ENCODE measurements around the gene SFTA2. TPM values are rescaled to one million over a fixed set of nuclear protein-coding genes. Genes with fewer than 3 reads are reported as not detected.
"Not testable (repeated sequence)": the region's sequence is repeated elsewhere in the genome, so short reads cannot be mapped to it uniquely, and the experiment has no call there.

SFTA2 gene
- total and polyA plus RNA-seq, 2 experiments from 2014 or later, result 8.8 TPM; not detected in 1

DNA sequence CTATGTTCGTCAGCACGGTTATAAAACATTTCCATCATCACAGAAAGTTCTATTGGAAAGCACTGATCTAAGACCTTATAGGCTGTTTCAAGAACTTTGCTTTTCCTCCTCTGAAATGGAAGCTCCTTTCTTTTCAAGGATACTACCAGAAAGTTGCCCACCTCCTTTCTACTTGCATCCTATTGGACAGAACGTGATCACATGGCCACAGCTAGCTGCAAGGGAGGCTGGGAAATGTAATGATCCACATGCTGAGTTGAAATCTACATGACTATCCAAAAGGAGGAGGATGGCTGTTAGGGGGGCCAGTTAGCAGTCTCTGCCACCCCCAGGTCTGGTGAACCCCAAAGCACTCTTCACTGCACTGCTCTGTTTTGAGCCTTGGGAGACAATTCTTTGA is 3.3 kb downstream of the SFTA2 start:
- WGBS (ENCODE audit: low lambda C conversion rate, missing lambda C conversion rate), result 100% methylated on average over 3 of the region's 3 CpGs
- TF ChIP-seq EZH2 (IDR thresholded peaks at IDR 0.05; ENCODE audit: borderline replicate concordance), result no peak
- TF ChIP-seq EZH2phosphoT487 (IDR thresholded peaks at IDR 0.05; ENCODE audit: low read depth, severe bottlenecking, unreplicated experiment), result no peak
- TF ChIP-seq, protein P1, sequence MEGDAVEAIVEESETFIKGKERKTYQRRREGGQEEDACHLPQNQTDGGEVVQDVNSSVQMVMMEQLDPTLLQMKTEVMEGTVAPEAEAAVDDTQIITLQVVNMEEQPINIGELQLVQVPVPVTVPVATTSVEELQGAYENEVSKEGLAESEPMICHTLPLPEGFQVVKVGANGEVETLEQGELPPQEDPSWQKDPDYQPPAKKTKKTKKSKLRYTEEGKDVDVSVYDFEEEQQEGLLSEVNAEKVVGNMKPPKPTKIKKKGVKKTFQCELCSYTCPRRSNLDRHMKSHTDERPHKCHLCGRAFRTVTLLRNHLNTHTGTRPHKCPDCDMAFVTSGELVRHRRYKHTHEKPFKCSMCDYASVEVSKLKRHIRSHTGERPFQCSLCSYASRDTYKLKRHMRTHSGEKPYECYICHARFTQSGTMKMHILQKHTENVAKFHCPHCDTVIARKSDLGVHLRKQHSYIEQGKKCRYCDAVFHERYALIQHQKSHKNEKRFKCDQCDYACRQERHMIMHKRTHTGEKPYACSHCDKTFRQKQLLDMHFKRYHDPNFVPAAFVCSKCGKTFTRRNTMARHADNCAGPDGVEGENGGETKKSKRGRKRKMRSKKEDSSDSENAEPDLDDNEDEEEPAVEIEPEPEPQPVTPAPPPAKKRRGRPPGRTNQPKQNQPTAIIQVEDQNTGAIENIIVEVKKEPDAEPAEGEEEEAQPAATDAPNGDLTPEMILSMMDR (IDR thresholded peaks at IDR 0.05; ENCODE audit: poor library complexity), result no peak

DNA sequence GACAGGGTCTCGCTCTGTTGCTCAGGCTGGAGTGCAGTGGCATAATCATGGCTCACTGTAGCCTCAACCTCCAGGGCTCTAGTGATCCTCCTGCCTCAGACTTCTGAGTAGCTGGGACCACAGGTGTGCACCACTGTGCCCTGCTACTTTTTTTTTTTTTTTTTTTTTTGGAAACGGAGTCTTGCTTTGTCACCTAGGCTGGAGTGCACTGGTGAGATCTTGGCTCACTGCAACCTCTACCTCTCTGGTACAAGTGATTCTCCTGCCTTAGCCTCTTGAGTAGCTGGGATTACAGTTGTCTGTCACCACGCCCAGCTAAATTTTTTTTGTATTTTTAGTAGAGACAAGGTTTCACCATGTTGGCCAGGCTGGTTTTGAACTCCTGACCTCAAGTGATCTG is 4.9 kb downstream of the SFTA2 start:
- H3K79me2 ChIP-seq; H4K20me1 ChIP-seq (ENCODE audit: insufficient read depth, poor library complexity, severe bottlenecking); H3K4me2 ChIP-seq; H3K9me3 ChIP-seq (ENCODE audit: low read depth); H2AFZ ChIP-seq; H3K9me2 ChIP-seq (replicated peaks; ENCODE audit: insufficient read depth); DNase-seq (ENCODE audit: low spot score); H3K4me3 ChIP-seq; H3K36me3 ChIP-seq (replicated peaks; ENCODE audit: insufficient read depth, low read depth); H3K27me3 ChIP-seq: not testable (repeated sequence)
- peak overlapping the region; percentile 63 for H3K27ac ChIP-seq
- WGBS (ENCODE audit: low lambda C conversion rate, missing lambda C conversion rate), result 96% methylated on average over 3 of the region's 3 CpGs
- H3K4me1 ChIP-seq (ENCODE audit: insufficient read depth), result peaks cover 15% of the 10 kb centered on the region

More for the DNA sequence above, 3.3 kb downstream of the SFTA2 start:
- Histone ChIP-seq H3K4me2 (no peak overlapping the region), H3K4me1 (ENCODE audit: insufficient read depth) (peaks cover 23% of the 10 kb centered on the region), H3K27me3 (no peaks in the 10 kb centered on the region), H2AFZ (no peak overlapping the region), H3K9me2 (replicated peaks; ENCODE audit: insufficient read depth) (no peaks in the 10 kb centered on the region), H3K9me3 (ENCODE audit: low read depth) (no peaks in the 10 kb centered on the region), H4K20me1 (ENCODE audit: insufficient read depth, poor library complexity, severe bottlenecking) (no peaks in the 10 kb centered on the region), H3K79me2 (no peaks in the 10 kb centered on the region), H3K36me3 (replicated peaks; ENCODE audit: insufficient read depth, low read depth) (no peaks in the 10 kb centered on the region), H3K4me3 (no peak overlapping the region), H3K27ac (no peak overlapping the region)
- DNase-seq (ENCODE audit: low spot score), result no peak

DNA sequence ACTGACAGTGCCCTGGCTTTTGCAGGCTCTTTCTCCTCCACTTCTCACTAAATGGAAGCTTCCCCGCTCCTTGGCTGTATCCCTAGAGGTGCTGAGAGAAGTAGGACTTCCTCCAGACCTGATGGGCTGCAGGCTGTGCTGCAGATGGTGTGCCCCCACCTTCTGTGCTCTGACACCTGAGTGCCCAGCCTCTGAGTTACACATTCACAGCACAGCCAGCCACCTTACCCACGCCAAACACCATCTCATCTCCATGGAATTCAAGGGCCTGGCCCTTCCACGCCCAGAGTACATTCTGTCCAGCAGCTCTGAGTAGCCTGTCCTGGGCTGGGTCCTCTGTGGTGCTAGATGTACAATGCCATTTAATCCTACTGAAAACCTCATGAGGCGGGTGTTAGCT is 5.3 kb downstream of the SFTA2 start:
- Histone ChIP-seq H3K4me2 (no peak overlapping the region), H3K9me3 (ENCODE audit: low read depth) (no peaks in the 10 kb centered on the region), H3K4me3 (no peak overlapping the region), H3K4me1 (ENCODE audit: insufficient read depth) (peaks cover 11% of the 10 kb centered on the region), H4K20me1 (ENCODE audit: insufficient read depth, poor library complexity, severe bottlenecking) (no peaks in the 10 kb centered on the region), H3K27ac (peak overlapping the region; percentile 66), H3K9me2 (replicated peaks; ENCODE audit: insufficient read depth) (no peaks in the 10 kb centered on the region), H2AFZ (no peak overlapping the region), H3K36me3 (replicated peaks; ENCODE audit: insufficient read depth, low read depth) (no peaks in the 10 kb centered on the region), H3K79me2 (no peaks in the 10 kb centered on the region), H3K27me3 (no peaks in the 10 kb centered on the region)
- TF ChIP-seq EZH2 (IDR thresholded peaks at IDR 0.05; ENCODE audit: borderline replicate concordance), result no peak
- no peak for TF ChIP-seq EZH2phosphoT487 (IDR thresholded peaks at IDR 0.05; ENCODE audit: low read depth, severe bottlenecking, unreplicated experiment)
- TF ChIP-seq, protein P1 (IDR thresholded peaks at IDR 0.05; ENCODE audit: poor library complexity), result no peak
- 86% methylated on average over 4 of the region's 4 CpGs for WGBS (ENCODE audit: low lambda C conversion rate, missing lambda C conversion rate)
- DNase-seq (ENCODE audit: low spot score), result peak; percentile 42

DNA sequence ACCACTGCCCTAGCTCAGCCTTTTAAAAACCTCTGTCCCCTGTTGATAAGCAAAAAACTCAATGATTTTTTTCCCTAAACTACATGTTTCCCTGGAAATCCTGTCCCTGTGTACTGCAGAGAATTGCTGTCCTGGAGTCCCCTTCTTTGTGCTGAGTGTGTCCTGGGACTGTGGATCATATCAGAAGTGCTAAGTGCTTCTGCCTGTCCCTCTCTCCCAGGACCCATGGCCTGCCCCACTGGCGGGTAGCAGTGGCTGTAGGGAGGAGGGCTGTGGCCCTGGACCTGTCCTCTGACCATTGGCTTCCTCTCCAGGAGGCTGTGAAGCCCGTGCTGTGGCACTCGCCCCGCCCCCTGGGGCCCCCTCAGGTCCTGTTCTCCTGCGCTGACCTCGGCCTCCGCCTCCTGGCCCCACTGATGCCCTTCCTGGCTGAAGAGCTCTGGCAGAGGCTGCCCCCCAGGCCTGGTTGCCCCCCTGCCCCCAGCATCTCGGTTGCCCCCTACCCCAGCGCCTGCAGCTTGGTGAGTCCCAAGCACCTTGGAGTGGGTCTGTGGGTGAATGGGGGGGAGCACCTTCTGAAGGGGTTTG is 7.8 kb downstream of the SFTA2 start:
- not testable (repeated sequence) for DNase-seq (ENCODE audit: low spot score); H3K27ac ChIP-seq; H3K4me3 ChIP-seq; H4K20me1 ChIP-seq (ENCODE audit: insufficient read depth, poor library complexity, severe bottlenecking); H3K9me2 ChIP-seq (replicated peaks; ENCODE audit: insufficient read depth); H2AFZ ChIP-seq; H3K9me3 ChIP-seq (ENCODE audit: low read depth); H3K27me3 ChIP-seq; H3K36me3 ChIP-seq (replicated peaks; ENCODE audit: insufficient read depth, low read depth); H3K4me1 ChIP-seq (ENCODE audit: insufficient read depth); H3K79me2 ChIP-seq; H3K4me2 ChIP-seq
- WGBS (ENCODE audit: low lambda C conversion rate, missing lambda C conversion rate), result 89% methylated on average over 7 of the region's 9 CpGs
